ENCODE measurements around the gene COPB1.

Gene COPB1

GRCh38 chr11:14522801-14523200 is 23.2 kb upstream of the COPB1 start:
- no peaks in the 10 kb centered on the region for H3K9me3 Mint-ChIP-seq
- no peak overlapping the region for H3K27ac Mint-ChIP-seq
- no peaks in the 10 kb centered on the region for H3K27me3 Mint-ChIP-seq (ENCODE audit: low read depth)
- no peak overlapping the region for H3K4me3 Mint-ChIP-seq
- peaks cover 23% of the 10 kb centered on the region for H3K4me1 Mint-ChIP-seq (ENCODE audit: low read depth)
- H3K36me3 Mint-ChIP-seq (ENCODE audit: low read depth): peaks cover 19% of the 10 kb centered on the region

- Mint-ChIP-seq H3K4me3 (no peak overlapping the region), H3K9me3 (no peaks in the 10 kb centered on the region), H3K27ac (no peak overlapping the region), H3K27me3 (ENCODE audit: low read depth) (no peaks in the 10 kb centered on the region), H3K4me1 (ENCODE audit: low read depth) (peaks cover 26% of the 10 kb centered on the region), H3K36me3 (ENCODE audit: low read depth) (peaks cover 25% of the 10 kb centered on the region)
These were observed 22.6 kb upstream of the COPB1 start for GRCh38 chr11:14522245-14522644.

GRCh38 chr11:14520747-14521151 is 21.1 kb upstream of the COPB1 start:
- no peaks in the 10 kb centered on the region for H3K27me3 Mint-ChIP-seq (ENCODE audit: low read depth)
- H3K9me3 Mint-ChIP-seq: no peaks in the 10 kb centered on the region
- peaks cover 27% of the 10 kb centered on the region for H3K36me3 Mint-ChIP-seq (ENCODE audit: low read depth)
- peak overlapping the region; percentile 94 for H3K4me3 Mint-ChIP-seq
- H3K4me1 Mint-ChIP-seq (ENCODE audit: low read depth): peaks cover 28% of the 10 kb centered on the region
- H3K27ac Mint-ChIP-seq: peak overlapping the region; percentile 93

GRCh38 chr11:14519917-14520746 is 20.5 kb upstream of the COPB1 start, which contains the start of gene PSMA1:
Gene PSMA1, minus strand, starts transcription at chr11:14520386. Its CDS starts 87 bp downstream, at chr11:14520299.
- Mint-ChIP-seq H3K4me3 (peak within 1 kb of the TSS; percentile 94), H3K4me1 (ENCODE audit: low read depth) (peaks cover 28% of the 10 kb centered on the region), H3K27me3 (ENCODE audit: low read depth) (no peaks in the 10 kb centered on the region), H3K9me3 (no peaks in the 10 kb centered on the region), H3K36me3 (ENCODE audit: low read depth) (peaks cover 27% of the 10 kb centered on the region), H3K27ac (peak within 1 kb of the TSS; percentile 93)

- peaks cover 28% of the 10 kb centered on the region for H3K4me1 Mint-ChIP-seq (ENCODE audit: low read depth)
- H3K4me3 Mint-ChIP-seq: peak overlapping the region; percentile 94
- H3K27me3 Mint-ChIP-seq (ENCODE audit: low read depth): no peaks in the 10 kb centered on the region
- peaks cover 30% of the 10 kb centered on the region for H3K36me3 Mint-ChIP-seq (ENCODE audit: low read depth)
- peak overlapping the region; percentile 93 for H3K27ac Mint-ChIP-seq
- H3K9me3 Mint-ChIP-seq: no peaks in the 10 kb centered on the region
These were observed 19.9 kb upstream of the COPB1 start for GRCh38 chr11:14519597-14519916.

- H3K4me1 Mint-ChIP-seq (ENCODE audit: low read depth): peaks cover 28% of the 10 kb centered on the region
- no peaks in the 10 kb centered on the region for H3K9me3 Mint-ChIP-seq
- H3K4me3 Mint-ChIP-seq: peak overlapping the region; percentile 94
- peak overlapping the region; percentile 93 for H3K27ac Mint-ChIP-seq
- peaks cover 32% of the 10 kb centered on the region for H3K36me3 Mint-ChIP-seq (ENCODE audit: low read depth)
- H3K27me3 Mint-ChIP-seq (ENCODE audit: low read depth): no peaks in the 10 kb centered on the region
These were observed 19.2 kb upstream of the COPB1 start for GRCh38 chr11:14518820-14519219.

GRCh38 chr11:14513800-14514199 is 14.2 kb upstream of the COPB1 start:
- Mint-ChIP-seq H3K4me3 (no peak overlapping the region), H3K27ac (no peak overlapping the region), H3K9me3 (no peaks in the 10 kb centered on the region), H3K36me3 (ENCODE audit: low read depth) (peaks cover 49% of the 10 kb centered on the region), H3K4me1 (ENCODE audit: low read depth) (peaks cover 28% of the 10 kb centered on the region), H3K27me3 (ENCODE audit: low read depth) (no peaks in the 10 kb centered on the region)

GRCh38 chr11:14506532-14506931 is 6.9 kb upstream of the COPB1 start:
- no peaks in the 10 kb centered on the region for H3K27me3 Mint-ChIP-seq (ENCODE audit: low read depth)
- no peak overlapping the region for H3K27ac Mint-ChIP-seq
- H3K9me3 Mint-ChIP-seq: no peaks in the 10 kb centered on the region
- H3K36me3 Mint-ChIP-seq (ENCODE audit: low read depth): peaks cover 51% of the 10 kb centered on the region
- H3K4me3 Mint-ChIP-seq: no peak overlapping the region
- peaks cover 12% of the 10 kb centered on the region for H3K4me1 Mint-ChIP-seq (ENCODE audit: low read depth)

GRCh38 chr11:14503023-14503422 is 3.4 kb upstream of the COPB1 start:
- Mint-ChIP-seq H3K4me3 (no peak overlapping the region), H3K27ac (no peak overlapping the region), H3K27me3 (ENCODE audit: low read depth) (no peaks in the 10 kb centered on the region), H3K4me1 (ENCODE audit: low read depth) (peaks cover 12% of the 10 kb centered on the region), H3K9me3 (no peaks in the 10 kb centered on the region), H3K36me3 (ENCODE audit: low read depth) (peaks cover 37% of the 10 kb centered on the region)

GRCh38 chr11:14502039-14502438 is 2.4 kb upstream of the COPB1 start:
- Mint-ChIP-seq H3K36me3 (ENCODE audit: low read depth) (peaks cover 37% of the 10 kb centered on the region), H3K27ac (peak overlapping the region; percentile 23), H3K9me3 (no peaks in the 10 kb centered on the region), H3K4me1 (ENCODE audit: low read depth) (peaks cover 20% of the 10 kb centered on the region), H3K4me3 (no peak overlapping the region), H3K27me3 (ENCODE audit: low read depth) (no peaks in the 10 kb centered on the region)

GRCh38 chr11:14500181-14500651 is 605 bp upstream of the COPB1 start:
- peaks cover 29% of the 10 kb centered on the region for H3K4me1 Mint-ChIP-seq (ENCODE audit: low read depth)
- peak overlapping the region; percentile 92 for H3K27ac Mint-ChIP-seq
- H3K9me3 Mint-ChIP-seq: no peaks in the 10 kb centered on the region
- H3K36me3 Mint-ChIP-seq (ENCODE audit: low read depth): peaks cover 37% of the 10 kb centered on the region
- no peaks in the 10 kb centered on the region for H3K27me3 Mint-ChIP-seq (ENCODE audit: low read depth)
- peak overlapping the region; percentile 94 for H3K4me3 Mint-ChIP-seq

- Mint-ChIP-seq H3K4me1 (ENCODE audit: low read depth) (peaks cover 32% of the 10 kb centered on the region), H3K36me3 (ENCODE audit: low read depth) (peaks cover 39% of the 10 kb centered on the region), H3K27me3 (ENCODE audit: low read depth) (no peaks in the 10 kb centered on the region), H3K9me3 (no peaks in the 10 kb centered on the region), H3K4me3 (peak overlapping the region; percentile 94), H3K27ac (peak overlapping the region; percentile 92)
These were observed 442 bp downstream of the COPB1 start for GRCh38 chr11:14499178-14499559.

GRCh38 chr11:14480716-14481115 is 18.9 kb downstream of the COPB1 start:
- H3K4me1 Mint-ChIP-seq (ENCODE audit: low read depth): peaks cover 3% of the 10 kb centered on the region
- peaks cover 45% of the 10 kb centered on the region for H3K36me3 Mint-ChIP-seq (ENCODE audit: low read depth)
- no peaks in the 10 kb centered on the region for H3K9me3 Mint-ChIP-seq
- no peaks in the 10 kb centered on the region for H3K27me3 Mint-ChIP-seq (ENCODE audit: low read depth)
- H3K27ac Mint-ChIP-seq: no peak overlapping the region
- H3K4me3 Mint-ChIP-seq: no peak overlapping the region

GRCh38 chr11:14471127-14471526 is 28.5 kb downstream of the COPB1 start:
- Mint-ChIP-seq H3K27ac (no peak overlapping the region), H3K9me3 (no peaks in the 10 kb centered on the region), H3K4me1 (ENCODE audit: low read depth) (peaks cover 26% of the 10 kb centered on the region), H3K36me3 (ENCODE audit: low read depth) (peaks cover 77% of the 10 kb centered on the region), H3K27me3 (ENCODE audit: low read depth) (no peaks in the 10 kb centered on the region), H3K4me3 (no peak overlapping the region)

- H3K36me3 Mint-ChIP-seq (ENCODE audit: low read depth): peaks cover 34% of the 10 kb centered on the region
- H3K4me1 Mint-ChIP-seq (ENCODE audit: low read depth): peaks cover 5% of the 10 kb centered on the region
- no peaks in the 10 kb centered on the region for H3K27me3 Mint-ChIP-seq (ENCODE audit: low read depth)
These were observed 36.0 kb downstream of the COPB1 start for GRCh38 chr11:14463623-14464022.

More at GRCh38 chr11:14463623-14464022, 36.0 kb downstream of the COPB1 start:
- Mint-ChIP-seq H3K9me3 (no peaks in the 10 kb centered on the region), H3K4me3 (no peak overlapping the region), H3K27ac (no peak overlapping the region)
